Measurements from ENCODE around the gene SERPINI1.

SERPINI1 gene

DNA sequence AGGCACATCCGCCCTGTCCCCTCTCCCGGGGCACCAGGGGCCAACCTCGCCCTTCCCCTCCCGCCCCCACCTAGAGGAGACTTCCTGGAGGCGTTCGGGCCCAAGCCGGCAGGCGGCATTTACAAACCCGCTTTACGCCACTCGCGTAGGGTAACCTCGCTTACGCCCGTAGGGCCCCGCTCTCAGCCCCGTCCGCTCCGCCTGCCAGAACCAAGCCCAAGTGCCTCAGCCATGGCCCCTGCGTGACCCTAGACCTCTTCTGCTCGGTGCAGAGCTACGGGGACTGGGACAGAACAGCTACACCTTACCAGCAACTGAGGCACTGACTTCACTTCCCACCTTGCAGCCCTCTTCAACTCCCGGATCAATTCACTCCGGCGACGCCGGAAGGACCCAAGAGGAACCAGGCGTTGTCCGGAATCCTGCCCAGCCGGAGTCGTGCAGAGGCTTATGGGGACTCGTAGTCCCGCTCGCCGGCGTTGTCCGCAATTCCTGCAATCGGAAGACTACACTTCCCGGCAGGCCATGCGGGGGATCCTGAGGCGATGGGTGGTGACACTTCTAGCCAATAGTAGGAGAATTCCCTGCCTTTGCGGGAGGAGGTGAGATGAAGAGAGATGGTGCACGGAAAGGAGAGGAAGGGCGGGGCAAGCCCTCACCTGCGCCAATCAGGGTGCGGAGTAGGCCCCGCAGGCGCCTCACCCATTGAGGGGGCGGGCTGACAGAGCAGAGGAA lies 856 bp upstream of the SERPINI1 start, which contains the start of gene PDCD10:
PDCD10 (minus strand) TSS at position 395 of the 735 bp plus-strand sequence. CDS start 14,735 bp downstream, outside the sequence.
- DNase-seq (ENCODE audit: low read depth in 3 of 3, low spot score in 1 of 3) = peak; percentile 84 to 92 (median 91)

DNA sequence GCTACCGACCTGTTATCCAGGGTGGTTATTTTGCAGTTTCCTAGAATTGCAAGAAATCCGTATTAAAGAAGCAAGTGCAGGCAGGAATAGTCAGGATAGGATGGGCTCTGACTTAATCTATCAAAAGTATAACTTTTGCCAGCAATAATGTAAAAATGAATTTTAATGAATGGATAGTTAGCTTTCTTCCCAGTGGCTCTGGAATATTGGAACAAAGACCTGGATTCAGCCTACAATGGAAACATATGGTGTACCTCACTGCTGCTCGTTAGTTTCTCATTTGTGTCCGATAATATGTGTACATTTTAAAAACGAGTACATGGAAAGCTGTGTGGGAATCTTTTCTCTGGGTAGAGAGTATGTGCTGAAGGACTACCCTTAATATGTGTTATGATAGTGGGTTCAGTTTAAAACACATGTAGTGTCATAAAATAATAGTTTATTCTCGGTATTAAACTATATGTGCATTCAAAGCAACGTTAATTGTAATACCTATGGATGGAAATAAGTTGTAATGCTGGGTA lies 805 bp downstream of the SERPINI1 start:
- no peak for DNase-seq (ENCODE audit: low read depth in 3 of 3, low spot score in 1 of 3)

DNA sequence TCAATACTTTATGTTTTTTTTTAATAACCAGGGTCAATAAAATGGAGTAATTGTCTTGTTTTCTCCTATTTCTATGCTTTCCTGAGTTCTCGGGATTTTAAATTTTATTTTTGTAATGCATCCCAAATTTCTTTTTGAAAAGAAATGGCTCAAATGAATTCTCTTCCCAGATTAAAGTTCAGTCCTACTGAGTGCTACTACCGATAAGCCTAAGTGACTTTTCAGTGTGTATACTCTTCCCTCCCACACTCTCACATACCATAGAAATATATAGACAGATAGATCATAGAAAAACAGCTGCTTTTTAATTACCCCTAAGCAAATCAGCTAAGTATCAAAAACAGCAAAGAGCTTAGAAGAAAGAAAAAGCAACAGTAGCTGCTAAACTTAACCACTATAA lies 1.5 kb downstream of the SERPINI1 start:
- no peak for DNase-seq (ENCODE audit: low read depth in 3 of 3, low spot score in 1 of 3)

DNA sequence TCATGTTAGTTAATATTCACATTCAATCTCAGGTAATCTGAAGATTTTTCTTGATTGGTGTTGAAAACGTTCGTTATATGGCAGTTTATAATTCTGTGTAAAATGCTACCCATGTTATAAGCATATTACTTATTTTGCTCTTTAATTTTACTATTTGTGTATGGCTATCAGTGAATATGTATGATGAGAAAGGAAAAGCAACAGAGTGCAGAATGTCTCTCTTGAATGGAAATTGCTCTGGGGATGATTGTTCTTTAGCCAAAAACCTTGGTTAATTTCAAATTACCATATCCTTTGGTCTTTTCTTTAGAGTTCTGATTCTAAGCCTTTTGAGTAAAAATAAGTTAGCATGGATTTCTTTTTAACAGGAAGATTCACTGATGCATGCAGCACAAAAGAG lies 2.5 kb downstream of the SERPINI1 start:
- DNase-seq (ENCODE audit: low read depth in 3 of 3, low spot score in 1 of 3) = no peak

DNA sequence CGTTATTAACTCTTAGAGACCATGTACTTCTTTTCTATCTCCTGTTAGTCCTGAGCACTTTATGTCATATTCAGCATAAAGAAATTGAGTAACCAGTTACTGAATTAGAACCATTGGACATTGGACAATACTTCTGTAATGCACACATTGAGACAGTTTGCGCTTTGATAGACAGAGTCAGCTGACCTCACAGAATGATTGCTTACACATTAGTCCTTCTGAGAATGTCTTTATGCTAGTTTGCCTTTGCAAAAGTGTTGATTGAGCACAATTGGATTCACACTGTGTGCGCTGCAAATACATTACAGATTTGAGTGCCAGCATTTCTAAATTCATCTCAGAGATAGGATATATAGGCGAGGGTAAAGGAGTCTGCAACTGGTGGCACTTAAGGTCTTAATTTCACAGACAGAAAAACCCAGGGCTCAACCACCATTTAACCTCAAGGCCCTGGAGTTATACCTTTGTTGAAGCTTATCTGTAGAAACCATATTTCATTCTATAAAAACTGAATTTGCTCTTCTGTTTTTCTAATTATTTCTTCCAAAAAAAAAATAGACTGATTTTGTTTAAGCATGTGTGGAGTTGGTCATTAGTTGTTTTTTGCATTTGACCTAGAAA lies 3.8 kb downstream of the SERPINI1 start:
- no peak for DNase-seq (ENCODE audit: low read depth in 3 of 3, low spot score in 1 of 3)

DNA sequence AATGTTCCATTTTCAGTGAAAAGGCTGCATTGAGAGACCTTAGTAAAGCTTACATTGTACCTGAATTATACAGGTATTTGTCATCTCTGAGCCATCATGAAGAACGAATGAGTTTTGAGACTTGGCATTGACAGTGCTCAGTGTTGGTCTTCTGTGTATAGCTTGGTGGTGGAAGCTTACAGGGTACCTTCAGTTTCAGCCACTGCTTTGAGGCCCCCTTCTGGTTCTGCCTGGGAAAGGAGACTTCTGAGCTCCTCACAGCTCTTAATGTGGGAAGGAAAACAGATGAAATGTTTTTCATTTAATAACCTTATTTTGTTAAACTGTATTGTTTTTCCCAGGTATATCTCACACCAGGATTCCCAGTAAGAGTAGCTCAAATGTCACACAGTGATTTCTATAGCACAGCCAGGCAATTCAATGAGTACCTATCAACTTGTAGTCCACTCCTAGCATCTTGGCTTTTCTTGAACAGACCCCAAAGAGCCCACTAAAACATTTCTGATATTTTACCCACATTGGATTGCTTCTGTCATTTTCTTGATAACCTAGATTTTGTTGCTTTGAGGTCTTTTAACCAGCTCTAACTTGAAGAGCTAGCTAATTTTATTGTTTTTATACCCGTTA lies 5.6 kb downstream of the SERPINI1 start:
- no peak for DNase-seq (ENCODE audit: low read depth in 3 of 3, low spot score in 1 of 3)

DNA sequence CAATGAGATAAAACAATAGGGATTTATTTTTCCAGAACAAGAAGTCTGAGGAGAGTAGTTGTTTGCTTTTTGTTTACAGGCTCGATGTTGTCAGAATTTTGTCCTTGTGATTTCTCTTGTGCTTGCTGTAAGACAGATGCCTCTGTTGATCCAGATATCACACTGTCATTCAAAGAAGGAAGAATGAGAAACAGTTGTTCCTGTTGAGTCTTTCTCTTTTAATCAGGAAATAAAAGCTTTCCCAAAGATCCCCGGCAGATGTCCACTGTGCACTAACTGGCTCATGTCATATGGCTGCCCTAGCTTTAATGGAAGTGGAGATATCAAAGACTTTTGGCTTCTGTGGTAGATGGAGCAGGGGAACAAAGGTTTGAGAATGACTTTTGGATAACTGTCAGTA lies 6.8 kb downstream of the SERPINI1 start:
- DNase-seq (ENCODE audit: low read depth in 3 of 3, low spot score in 1 of 3) = no peak

DNA sequence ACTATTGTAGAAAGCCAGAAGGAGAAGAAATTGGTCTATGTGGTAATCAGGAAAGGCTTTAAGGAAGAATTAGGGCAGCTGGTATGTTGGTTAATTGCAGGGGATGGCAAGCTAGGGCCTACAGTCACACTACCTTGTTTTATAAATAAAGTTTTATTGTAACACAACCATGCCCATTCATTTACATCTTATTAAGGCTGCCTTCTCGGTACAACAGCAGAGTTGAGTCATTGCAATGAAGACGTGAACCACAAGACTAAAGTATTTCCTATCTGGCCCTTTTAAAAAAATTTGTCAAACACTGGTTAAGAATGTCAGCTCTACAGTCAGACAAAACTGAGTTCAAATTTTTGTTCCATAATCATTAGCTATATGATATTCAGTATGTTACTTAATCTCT lies 8.3 kb downstream of the SERPINI1 start:
- DNase-seq (ENCODE audit: low read depth in 3 of 3, low spot score in 1 of 3) = no peak

DNA sequence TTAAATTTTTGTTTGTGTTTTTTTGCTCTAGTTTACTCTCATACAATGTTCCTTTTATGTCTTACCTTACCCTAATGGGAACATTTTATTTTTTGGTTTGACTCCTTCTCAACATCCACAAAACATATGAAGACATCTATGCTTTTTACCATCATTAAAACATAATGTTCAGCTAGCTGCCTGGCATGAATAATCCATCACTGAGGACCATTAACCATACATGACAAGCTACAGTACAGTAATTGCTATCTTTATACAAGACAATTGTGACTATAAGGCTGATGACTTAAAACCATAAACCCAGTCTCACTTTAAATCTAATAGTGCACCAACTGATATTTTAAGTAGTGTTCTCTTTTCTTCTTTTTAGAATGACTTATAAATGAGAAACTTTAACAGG lies 13.7 kb downstream of the SERPINI1 start:
- no peak for DNase-seq (ENCODE audit: low read depth in 3 of 3, low spot score in 1 of 3)

DNA sequence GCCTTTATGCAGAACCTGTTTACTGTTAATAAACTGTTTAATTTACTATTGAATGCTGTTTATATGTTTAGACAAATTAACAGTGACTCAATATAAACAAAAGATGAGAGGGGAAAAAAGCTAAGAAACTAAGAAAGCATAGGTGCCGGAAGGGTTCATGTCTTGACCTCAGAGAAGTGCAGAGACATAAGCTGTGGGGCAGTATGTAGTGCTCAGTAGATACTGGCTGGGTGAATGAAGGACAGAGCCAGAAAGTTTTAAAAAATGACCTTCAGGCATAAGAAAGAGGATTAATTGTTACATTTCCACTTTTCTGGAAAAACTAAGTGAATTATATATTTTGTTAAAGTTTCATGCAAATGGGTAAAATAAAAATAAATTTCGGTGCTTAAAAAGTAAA lies 14.2 kb downstream of the SERPINI1 start:
- DNase-seq (ENCODE audit: low read depth in 3 of 3, low spot score in 1 of 3) = no peak

DNA sequence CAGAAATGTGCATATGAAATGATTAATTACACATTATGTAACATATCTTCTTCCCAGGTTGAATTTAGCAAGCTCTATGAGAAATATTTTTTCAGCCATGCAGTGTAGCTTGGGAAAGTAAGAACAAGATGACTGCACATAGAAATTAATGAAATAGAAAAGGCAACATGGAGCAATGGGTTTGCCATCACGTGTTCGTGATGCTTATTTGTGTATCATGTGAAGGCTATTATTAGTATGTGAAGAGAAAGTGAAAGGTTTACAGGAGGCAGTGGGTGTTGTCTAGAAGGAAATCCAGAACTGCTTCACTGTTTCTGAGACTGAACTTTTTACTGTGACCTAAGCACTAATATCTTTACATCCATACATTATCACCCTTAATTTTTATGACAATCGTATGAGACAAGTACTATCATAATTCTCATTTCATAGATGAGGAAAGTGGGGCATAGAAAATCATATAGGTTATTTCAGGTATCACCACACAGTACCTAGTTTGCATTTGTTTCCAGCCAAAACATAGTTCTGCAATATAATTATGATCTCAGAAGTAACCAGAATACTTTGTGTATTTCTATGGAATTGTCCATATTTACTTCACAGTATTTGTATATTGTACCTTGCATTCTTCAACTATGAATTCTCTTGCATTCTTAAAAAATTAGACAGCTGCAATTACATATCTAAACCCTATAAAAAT lies 14.9 kb downstream of the SERPINI1 start:
- no peak for DNase-seq (ENCODE audit: low read depth in 3 of 3, low spot score in 1 of 3)

DNA sequence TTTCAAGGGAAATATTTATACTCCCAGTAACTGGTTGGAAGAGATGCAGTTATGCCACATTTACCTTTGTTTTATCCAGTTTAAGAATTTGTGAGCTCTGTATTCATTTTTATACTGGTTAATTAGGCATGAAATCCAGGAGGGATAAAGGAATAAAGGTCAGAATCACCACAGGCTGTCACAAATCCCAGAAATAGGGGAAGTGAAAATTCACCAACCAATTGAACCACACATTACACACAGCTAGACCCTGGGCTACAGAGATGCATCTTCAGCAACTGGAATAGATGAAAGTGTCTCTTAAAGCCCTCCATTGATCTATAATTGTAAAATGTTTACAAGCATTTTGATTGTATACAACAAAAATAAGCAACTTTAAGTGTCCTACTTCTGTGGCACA lies 18.5 kb downstream of the SERPINI1 start:
- no peak for DNase-seq (ENCODE audit: low read depth in 3 of 3, low spot score in 1 of 3)

DNA sequence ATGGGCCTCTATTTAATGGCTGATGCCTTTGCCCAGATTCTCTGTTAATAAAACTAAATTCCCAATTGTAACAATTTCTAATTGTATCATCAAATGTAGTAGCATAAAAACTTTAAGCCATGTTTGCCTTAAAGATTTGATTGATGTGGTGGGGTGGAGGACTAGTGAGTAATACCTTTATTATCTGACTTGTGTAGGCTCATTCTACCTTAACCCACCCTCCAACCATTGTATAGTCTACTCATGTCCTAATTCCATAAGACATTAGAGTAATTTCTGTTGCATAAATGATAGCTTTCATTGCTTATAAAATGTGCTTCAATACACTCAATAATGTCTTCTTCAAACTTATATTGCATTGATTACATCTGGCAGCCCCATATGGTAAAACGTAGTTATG lies 25.8 kb downstream of the SERPINI1 start:
- no peak for DNase-seq (ENCODE audit: low read depth in 3 of 3, low spot score in 1 of 3)

DNA sequence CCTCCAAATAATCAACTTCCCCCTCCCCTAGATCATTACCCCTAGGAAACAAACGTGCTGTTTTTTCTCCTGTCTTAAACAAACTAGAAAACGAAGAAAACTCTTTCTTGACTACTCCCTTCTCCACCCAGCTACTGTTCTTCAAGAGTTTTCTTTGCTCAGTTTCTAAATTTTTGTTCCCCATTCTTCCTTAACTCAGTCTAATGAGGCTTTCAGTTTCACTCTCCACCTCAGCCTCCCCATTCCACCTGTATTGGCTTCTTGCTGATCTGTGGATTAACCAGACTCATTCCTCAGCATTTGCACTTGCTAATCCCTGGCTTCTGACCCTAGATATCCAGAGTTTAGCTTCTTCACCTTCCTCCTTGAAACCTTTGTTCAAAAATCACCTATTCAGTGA lies 26.8 kb downstream of the SERPINI1 start:
- DNase-seq (ENCODE audit: low read depth in 3 of 3, low spot score in 1 of 3) = no peak

DNA sequence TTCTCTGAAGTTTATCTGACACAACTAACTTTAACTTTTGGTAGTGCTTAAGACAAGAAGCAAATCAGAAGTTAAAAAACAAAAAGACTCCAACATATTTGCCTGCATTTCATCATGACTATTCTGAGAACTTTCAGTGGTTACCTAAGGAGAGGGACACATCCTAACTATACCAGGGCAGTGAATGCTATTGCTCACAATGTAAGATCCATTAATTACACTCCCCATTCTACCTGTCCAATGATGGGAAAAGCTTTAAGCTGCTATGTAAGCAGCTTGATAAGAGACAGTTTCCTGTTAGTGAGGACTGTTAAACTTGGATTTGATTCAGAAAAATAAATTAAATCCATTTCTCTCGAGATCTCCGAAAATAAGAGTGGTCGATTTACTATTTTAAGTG lies 37.5 kb downstream of the SERPINI1 start:
- no peak for DNase-seq (ENCODE audit: low read depth in 3 of 3, low spot score in 1 of 3)

DNA sequence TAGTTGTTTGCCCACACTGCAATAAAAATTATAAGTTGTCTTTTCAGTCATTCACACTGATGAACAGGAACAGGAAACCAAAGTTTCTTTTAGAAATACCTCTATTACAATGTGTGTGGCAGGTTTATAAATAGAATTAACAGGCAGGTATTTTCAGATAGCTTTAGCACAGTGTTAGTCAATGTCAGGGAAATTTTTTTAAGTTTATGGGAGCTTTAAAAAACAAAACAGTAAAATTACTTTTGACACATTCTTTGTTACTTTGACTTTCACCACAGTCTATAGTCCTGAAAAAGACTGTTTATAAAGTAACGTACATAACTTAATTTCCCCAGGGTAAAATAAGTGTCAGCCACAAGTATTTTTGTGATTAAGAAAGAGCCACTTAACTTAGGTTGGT lies 38.1 kb downstream of the SERPINI1 start:
- no peak for DNase-seq (ENCODE audit: low read depth in 3 of 3, low spot score in 1 of 3)

DNA sequence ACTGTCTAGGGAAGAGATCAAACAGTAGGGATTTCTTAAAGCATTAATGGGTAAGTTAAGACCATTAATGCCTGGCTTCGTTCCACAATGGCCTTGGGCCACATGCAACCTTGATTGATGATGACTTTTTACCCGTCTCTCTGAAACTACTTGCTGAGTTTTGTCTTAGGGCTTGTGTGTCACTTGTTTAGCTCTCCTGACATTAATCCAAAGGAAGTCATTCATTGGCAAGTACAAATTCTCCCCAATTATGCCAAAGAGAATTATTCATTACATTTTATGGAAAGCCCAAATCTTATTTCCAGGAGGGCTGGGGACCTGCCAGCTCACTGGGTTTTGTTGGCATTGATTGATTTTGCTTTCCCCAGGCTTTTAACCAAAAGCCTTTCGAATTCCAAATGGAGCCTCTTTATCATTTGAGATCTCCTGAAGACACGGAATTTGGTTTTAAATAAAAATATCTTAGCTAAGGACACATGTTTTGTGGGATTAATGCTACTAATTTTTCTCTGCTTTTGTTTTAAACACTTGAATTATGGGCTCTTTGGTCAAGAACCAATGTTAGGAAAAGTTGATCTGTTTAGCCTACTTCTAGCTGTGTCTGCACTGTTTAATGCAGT lies 40.7 kb downstream of the SERPINI1 start:
- no peak for DNase-seq (ENCODE audit: low read depth in 3 of 3, low spot score in 1 of 3)

DNA sequence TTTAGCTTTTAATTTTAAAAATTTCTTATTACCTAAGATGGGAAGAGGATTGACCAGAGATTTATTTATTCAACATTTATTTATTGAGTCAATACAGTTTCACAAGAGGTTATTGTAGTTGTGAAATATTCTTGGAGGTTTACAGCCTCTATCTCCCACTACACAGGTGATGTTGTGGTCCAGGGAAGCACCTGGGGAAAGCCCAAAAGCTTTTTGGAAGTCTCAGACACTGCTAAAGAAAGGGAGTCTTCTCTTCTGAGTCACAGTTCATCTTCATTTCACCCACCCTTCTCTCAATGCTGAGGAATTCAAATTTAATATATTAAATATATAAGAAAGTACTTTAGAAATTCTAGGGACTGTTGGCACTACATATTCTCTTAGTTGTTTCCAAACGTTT lies 41.8 kb downstream of the SERPINI1 start:
- no peak for DNase-seq (ENCODE audit: low read depth in 3 of 3, low spot score in 1 of 3)

DNA sequence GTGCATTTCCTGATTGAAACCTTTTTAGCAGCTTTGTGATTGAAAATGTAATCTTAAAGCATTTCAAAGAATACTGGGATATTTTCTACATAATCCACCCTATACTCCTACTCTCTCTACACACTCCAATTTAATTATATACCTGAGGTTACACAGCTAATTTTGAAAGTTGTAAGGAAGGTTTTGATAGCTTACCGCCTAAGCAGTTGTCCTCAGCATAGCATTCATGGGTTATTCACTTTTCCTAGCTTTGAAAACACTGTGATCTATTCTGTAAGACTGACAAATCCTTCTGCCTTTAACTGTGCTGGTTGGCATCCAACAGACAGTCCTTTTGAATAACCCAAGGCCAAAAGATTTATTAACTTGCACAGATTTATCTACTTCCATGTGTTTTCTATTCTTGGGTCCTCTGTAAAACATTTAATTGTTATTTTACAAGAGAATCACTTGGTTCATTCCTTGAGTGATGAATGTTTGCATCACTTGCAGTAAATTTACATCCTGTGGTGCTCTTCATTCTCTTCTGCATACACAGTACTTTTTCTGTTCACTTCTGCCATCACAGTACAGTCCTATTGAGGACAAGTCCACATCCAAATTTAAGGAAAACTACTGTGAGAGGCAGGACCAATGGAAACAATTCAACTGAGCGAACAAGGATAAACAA lies 44.8 kb downstream of the SERPINI1 start:
- no peak for DNase-seq (ENCODE audit: low read depth in 3 of 3, low spot score in 1 of 3)

DNA sequence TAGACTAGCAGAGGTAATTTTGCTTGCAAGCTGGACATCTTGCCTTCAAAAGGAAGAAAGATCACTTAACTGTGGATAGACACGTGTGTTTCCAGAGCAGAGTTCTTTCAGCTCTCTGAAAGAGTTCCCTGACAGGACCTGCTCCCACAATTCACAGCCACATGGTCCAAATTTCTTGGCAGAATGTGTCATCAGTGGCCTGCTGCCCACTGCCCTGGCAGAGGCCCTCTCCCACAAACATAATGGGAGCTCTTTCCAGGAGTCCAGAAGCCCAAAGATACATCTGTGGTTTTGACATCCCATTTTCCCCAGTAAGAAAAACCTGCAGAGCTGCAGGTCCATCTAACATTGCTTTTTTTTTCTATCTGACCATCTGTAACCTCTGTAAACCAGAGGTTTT lies 48.3 kb downstream of the SERPINI1 start:
- DNase-seq (ENCODE audit: low read depth in 3 of 3, low spot score in 1 of 3) = no peak

DNA sequence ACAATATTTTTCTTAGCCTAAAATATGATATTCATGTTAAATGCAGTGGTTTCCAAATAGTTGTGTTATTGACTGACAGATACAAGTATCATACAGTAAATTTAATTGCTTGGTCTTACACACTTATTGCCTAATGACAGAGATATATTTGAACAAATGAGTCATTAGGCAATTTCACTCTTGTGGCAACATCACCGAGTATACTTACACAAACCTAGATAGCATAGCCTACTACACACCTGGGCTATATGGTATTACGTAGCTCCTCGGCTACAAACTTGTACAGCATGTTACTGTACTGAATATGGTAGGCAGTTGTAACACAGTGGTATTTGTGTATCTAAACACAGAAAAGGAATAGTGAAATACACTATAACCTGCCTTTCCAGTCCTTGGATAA lies 50.3 kb downstream of the SERPINI1 start:
- DNase-seq (ENCODE audit: low read depth in 3 of 3, low spot score in 1 of 3) = no peak

Data from stimulated activated CD4-positive, alpha-beta T cell treated with anti-CD3 and anti-CD28 coated beads, TNF-alpha, amount 100 ng/mL, for 1 hour (primary cell).